ENCODE measurements around the gene TIGAR. TPM values are rescaled to one million over a fixed set of nuclear protein-coding genes. Genes with fewer than 3 reads are reported as not detected.

The TIGAR gene
- total RNA-seq, 1 experiment from 2014 or later = 27.5 TPM

DNA sequence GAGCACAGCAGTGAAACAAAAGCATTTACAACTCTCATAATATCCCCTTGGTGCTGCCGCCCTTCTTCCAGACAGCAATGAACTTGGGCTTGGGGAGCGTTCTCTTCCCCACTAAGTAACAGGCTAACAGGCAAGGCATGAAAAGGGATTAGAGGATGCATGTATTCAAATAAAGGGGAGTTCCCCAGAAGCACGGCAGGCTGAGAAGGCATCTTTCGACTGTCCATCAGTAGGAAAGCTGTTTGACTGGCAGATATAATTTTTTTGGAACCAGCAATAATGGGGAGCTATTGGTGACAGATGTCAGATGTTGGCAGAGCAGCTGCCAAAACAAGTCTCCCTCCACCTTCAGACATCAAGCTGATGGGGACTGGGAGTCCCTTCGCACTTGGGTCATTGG lies 9.2 kb upstream of the TIGAR start:
- H3T11ph ChIP-seq (ENCODE audit: low read length) = no peak overlapping the region
- H3K4me3 Mint-ChIP-seq = no peak overlapping the region
- no peak overlapping the region for H3K27ac ChIP-seq (ENCODE audit: insufficient read length, low read depth, low read length)
- no peak overlapping the region for H2AK5ac ChIP-seq (ENCODE audit: insufficient read length, low read length)
- no peaks in the 10 kb centered on the region for H3K27me3 Mint-ChIP-seq (ENCODE audit: low read depth)
- no peak overlapping the region for H3K18ac ChIP-seq (ENCODE audit: insufficient read length, low read depth, low read length)
- H3K4me2 ChIP-seq (ENCODE audit: insufficient read depth, insufficient read length, low read length) = no peak overlapping the region
- no peaks in the 10 kb centered on the region for H3K79me1 ChIP-seq (ENCODE audit: insufficient read depth, low read depth, low read length, poor library complexity, severe bottlenecking)
- peaks cover 18 to 22% of the 10 kb centered on the region in 2 experiments for H3K4me1 Mint-ChIP-seq
- H3K23ac ChIP-seq (ENCODE audit: insufficient read length, low read depth, low read length) = no peak overlapping the region
- H4K91ac ChIP-seq (ENCODE audit: insufficient read length, low read depth, low read length) = no peak overlapping the region
- TF ChIP-seq, protein P1, sequence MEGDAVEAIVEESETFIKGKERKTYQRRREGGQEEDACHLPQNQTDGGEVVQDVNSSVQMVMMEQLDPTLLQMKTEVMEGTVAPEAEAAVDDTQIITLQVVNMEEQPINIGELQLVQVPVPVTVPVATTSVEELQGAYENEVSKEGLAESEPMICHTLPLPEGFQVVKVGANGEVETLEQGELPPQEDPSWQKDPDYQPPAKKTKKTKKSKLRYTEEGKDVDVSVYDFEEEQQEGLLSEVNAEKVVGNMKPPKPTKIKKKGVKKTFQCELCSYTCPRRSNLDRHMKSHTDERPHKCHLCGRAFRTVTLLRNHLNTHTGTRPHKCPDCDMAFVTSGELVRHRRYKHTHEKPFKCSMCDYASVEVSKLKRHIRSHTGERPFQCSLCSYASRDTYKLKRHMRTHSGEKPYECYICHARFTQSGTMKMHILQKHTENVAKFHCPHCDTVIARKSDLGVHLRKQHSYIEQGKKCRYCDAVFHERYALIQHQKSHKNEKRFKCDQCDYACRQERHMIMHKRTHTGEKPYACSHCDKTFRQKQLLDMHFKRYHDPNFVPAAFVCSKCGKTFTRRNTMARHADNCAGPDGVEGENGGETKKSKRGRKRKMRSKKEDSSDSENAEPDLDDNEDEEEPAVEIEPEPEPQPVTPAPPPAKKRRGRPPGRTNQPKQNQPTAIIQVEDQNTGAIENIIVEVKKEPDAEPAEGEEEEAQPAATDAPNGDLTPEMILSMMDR (conservative IDR thresholded peaks at IDR 0.05) = no peak
- no peak overlapping the region for H4K8ac ChIP-seq (replicated peaks; ENCODE audit: insufficient read length, low read depth, low read length)
- no peaks in the 10 kb centered on the region for H4K20me1 ChIP-seq (ENCODE audit: control insufficient read depth, insufficient read depth, insufficient read length)
- H3K23me2 ChIP-seq (ENCODE audit: insufficient read length, low read depth, low read length, poor library complexity, severe bottlenecking) = no peaks in the 10 kb centered on the region
- no peak overlapping the region for H3K9ac ChIP-seq (ENCODE audit: extremely low read depth, insufficient read length, low read length)
- no peak for DNase-seq
- no peaks in the 10 kb centered on the region for H3K9me3 Mint-ChIP-seq
- no peak overlapping the region for H2BK15ac ChIP-seq (ENCODE audit: low read depth, low read length)
- H3K27ac Mint-ChIP-seq = no peak overlapping the region
- no peak overlapping the region for H2BK5ac ChIP-seq (ENCODE audit: insufficient read length, low read length)
- no peaks in the 10 kb centered on the region for H3K9me3 ChIP-seq (ENCODE audit: control insufficient read depth, low read depth, low read length)
- H3K36me3 Mint-ChIP-seq (ENCODE audit: insufficient read depth in 1 of 3, low read depth in 3 of 3) = peaks cover 0 to 3% (median 2%) of the 10 kb centered on the region in 3 experiments; a peak in 4 of 7 replicates
- no peak overlapping the region for H4K5ac ChIP-seq (ENCODE audit: insufficient read length, low read depth, low read length)
- no peaks in the 10 kb centered on the region for H3K27me3 ChIP-seq (ENCODE audit: insufficient read depth, low read length)
- H3K4me1 ChIP-seq (ENCODE audit: insufficient read depth, low read length) = no peaks in the 10 kb centered on the region; the same call in 1 of the 2 replicates
- no CpG with 5 or more reads among the region's 5 CpGs for WGBS (ENCODE audit: extremely low coverage, insufficient read length, low lambda C conversion rate)
- no peak overlapping the region for H2AFZ ChIP-seq (ENCODE audit: low read length)
- H2BK12ac ChIP-seq (ENCODE audit: insufficient read length, low read depth, low read length) = no peak overlapping the region
- H3K56ac ChIP-seq (ENCODE audit: insufficient read length, low read depth, low read length) = no peak overlapping the region
- H3K14ac ChIP-seq (ENCODE audit: insufficient read depth, low read length) = no peak overlapping the region
- no peak overlapping the region for H2BK120ac ChIP-seq (ENCODE audit: low read depth, low read length, poor library complexity, severe bottlenecking)
- H3K79me2 ChIP-seq (ENCODE audit: insufficient read depth, low read length) = no peaks in the 10 kb centered on the region
- no peak overlapping the region for H3K4ac ChIP-seq (ENCODE audit: low read depth, low read length)
- no peak overlapping the region for H2BK20ac ChIP-seq (ENCODE audit: low read depth, low read length, poor library complexity, severe bottlenecking)
